ENCODE results near the gene LTBP3.
A peak's percentile ranks its signal among the peaks of the same experiment; 100 is the strongest.

DNA sequence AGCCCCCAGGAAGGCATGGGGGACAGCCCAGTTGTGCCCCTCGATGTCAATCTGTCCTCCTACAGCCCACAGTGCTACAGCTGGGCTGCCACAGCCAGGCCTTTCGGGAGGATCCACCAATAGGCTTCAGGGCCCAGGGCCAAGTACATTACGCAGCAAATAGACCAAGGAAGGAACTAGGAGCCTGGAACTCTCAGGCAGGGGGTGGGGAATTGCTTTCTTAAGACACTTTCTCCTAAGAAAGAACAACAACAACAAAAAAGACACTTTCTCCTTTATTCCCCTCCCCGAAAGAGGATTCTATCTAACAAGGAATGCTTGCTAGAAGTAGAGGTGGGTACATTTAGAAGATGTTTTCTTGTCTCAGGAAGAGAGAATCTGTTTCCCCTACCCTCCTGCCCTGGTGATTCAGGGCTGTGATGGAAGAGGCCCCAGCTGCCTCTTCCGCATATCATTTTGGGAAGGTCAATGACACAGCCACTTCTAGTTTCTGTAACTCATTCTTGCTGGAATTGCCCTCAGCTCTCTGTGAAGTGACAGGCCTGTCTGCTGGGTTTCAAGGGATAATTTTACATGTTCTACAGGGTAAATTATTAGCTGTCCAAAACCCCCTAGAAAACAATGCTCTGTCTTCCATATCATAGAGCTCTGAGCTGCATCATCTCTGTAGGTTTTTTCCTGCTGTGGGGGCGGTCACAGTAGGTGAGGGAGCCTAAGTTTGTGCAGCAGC, 65.4 kb downstream of the LTBP3 start:
- TF ChIP-seq EP300 (IDR thresholded peaks at IDR 0.05), result peak; percentile 50
- peak; percentile 47 for TF ChIP-seq POLR2A (IDR thresholded peaks at IDR 0.05)
